Measurements from ENCODE around the gene LDHB.

- TF ChIP-seq CTCF (IDR thresholded peaks at IDR 0.05) (no peak), ZFX (IDR thresholded peaks at IDR 0.05; ENCODE audit: borderline replicate concordance) (no peak)
These were observed 42.2 kb downstream of the LDHB start for GRCh38 chr12:21615431-21615830.

Measured in 22Rv1 (cell line).